ENCODE results near the gene CPPED1. TPM values are rescaled to one million over a fixed set of nuclear protein-coding genes. Genes with fewer than 3 reads are reported as not detected.

The CPPED1 gene
- total and polyA plus RNA-seq, 4 donors, result 8.8 to 13.3 (median 9.5) TPM

- Histone ChIP-seq H3K9me3 (ENCODE audit: control insufficient read depth, insufficient read depth, low read length) (no peaks in the 10 kb centered on the region), H3K27me3 (ENCODE audit: control insufficient read depth, insufficient read depth, low read length) (no peaks in the 10 kb centered on the region), H3K27ac (ENCODE audit: low read depth, low read length) (no peak overlapping the region), H3K36me3 (ENCODE audit: control insufficient read depth, insufficient read depth, low read length) (peaks cover 4% of the 10 kb centered on the region), H3K4me1 (ENCODE audit: control insufficient read depth, insufficient read depth, low read length) (peaks cover 2% of the 10 kb centered on the region), H3K4me3 (ENCODE audit: low read depth, low read length) (no peak overlapping the region)
- WGBS (ENCODE audit: insufficient coverage), result 97% methylated on average over 25 of the region's 31 CpGs
- DNase-seq (ENCODE audit: low read depth in 4 of 6, low spot score in 6 of 6), result no peak
Measured at GRCh38 chr16:12704492-12705111, 99.1 kb downstream of the CPPED1 start.

GRCh38 chr16:12703935-12704334, 99.8 kb downstream of the CPPED1 start:
- Histone ChIP-seq H3K36me3 (ENCODE audit: control insufficient read depth, insufficient read depth, low read length) (peaks cover 4% of the 10 kb centered on the region), H3K27ac (ENCODE audit: low read depth, low read length) (no peak overlapping the region), H3K27me3 (ENCODE audit: control insufficient read depth, insufficient read depth, low read length) (no peaks in the 10 kb centered on the region), H3K4me1 (ENCODE audit: control insufficient read depth, insufficient read depth, low read length) (peaks cover 2% of the 10 kb centered on the region), H3K9me3 (ENCODE audit: control insufficient read depth, insufficient read depth, low read length) (no peaks in the 10 kb centered on the region), H3K4me3 (ENCODE audit: low read depth, low read length) (no peak overlapping the region)
- WGBS (ENCODE audit: insufficient coverage), result 91% methylated on average over 5 of the region's 5 CpGs
- no peak for DNase-seq (ENCODE audit: low read depth in 4 of 6, low spot score in 6 of 6)

- no peak for DNase-seq (ENCODE audit: low read depth in 4 of 6, low spot score in 6 of 6)
- H3K27ac ChIP-seq (ENCODE audit: low read depth, low read length), result no peak overlapping the region
- H3K4me3 ChIP-seq (ENCODE audit: low read depth, low read length), result no peak overlapping the region
- H3K36me3 ChIP-seq (ENCODE audit: control insufficient read depth, insufficient read depth, low read length), result peaks cover 4% of the 10 kb centered on the region
- no peaks in the 10 kb centered on the region for H3K27me3 ChIP-seq (ENCODE audit: control insufficient read depth, insufficient read depth, low read length)
- peaks cover 2% of the 10 kb centered on the region for H3K4me1 ChIP-seq (ENCODE audit: control insufficient read depth, insufficient read depth, low read length)
- WGBS (ENCODE audit: insufficient coverage), result 92% methylated on average over 2 of the region's 3 CpGs
- H3K9me3 ChIP-seq (ENCODE audit: control insufficient read depth, insufficient read depth, low read length), result no peaks in the 10 kb centered on the region
Measured at GRCh38 chr16:12700161-12700560, 103.5 kb downstream of the CPPED1 start.

- H3K27ac ChIP-seq (ENCODE audit: low read depth, low read length), result no peak overlapping the region
- no peaks in the 10 kb centered on the region for H3K9me3 ChIP-seq (ENCODE audit: control insufficient read depth, insufficient read depth, low read length)
- 53% methylated on average over 3 of the region's 7 CpGs for WGBS (ENCODE audit: insufficient coverage)
- peak in 1 of 6 donors; percentile 55 for DNase-seq (ENCODE audit: low read depth in 4 of 6, low spot score in 6 of 6)
- peaks cover 2% of the 10 kb centered on the region for H3K4me1 ChIP-seq (ENCODE audit: control insufficient read depth, insufficient read depth, low read length)
- no peak overlapping the region for H3K4me3 ChIP-seq (ENCODE audit: low read depth, low read length)
- H3K27me3 ChIP-seq (ENCODE audit: control insufficient read depth, insufficient read depth, low read length), result no peaks in the 10 kb centered on the region
- H3K36me3 ChIP-seq (ENCODE audit: control insufficient read depth, insufficient read depth, low read length), result no peaks in the 10 kb centered on the region
Measured at GRCh38 chr16:12699161-12699560, 104.5 kb downstream of the CPPED1 start.

DNA sequence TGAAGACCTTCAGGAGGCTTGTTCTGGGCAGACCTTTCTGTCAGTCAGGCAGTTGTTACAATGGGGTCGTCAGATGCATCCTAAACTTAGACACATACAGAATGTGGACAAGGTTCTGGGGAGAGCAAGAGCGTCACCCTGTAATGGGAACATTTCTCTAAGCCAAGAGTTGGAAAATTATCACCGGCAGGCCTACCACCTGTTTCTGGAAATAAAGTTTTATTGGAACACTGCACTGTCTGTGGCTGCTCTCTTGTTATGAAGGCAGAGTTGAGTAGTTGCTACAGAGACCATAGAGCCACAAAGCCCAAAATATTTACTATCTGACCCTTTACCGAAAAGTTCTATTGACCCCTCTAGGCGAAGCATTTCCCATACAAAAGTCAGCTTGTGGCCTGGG, 106.2 kb downstream of the CPPED1 start:
- H3K4me3 ChIP-seq (ENCODE audit: low read depth, low read length), result no peak overlapping the region
- H3K4me1 ChIP-seq (ENCODE audit: control insufficient read depth, insufficient read depth, low read length), result peaks cover 2% of the 10 kb centered on the region
- no peaks in the 10 kb centered on the region for H3K9me3 ChIP-seq (ENCODE audit: control insufficient read depth, insufficient read depth, low read length)
- no peaks in the 10 kb centered on the region for H3K27me3 ChIP-seq (ENCODE audit: control insufficient read depth, insufficient read depth, low read length)
- no peak for DNase-seq (ENCODE audit: low read depth in 4 of 6, low spot score in 6 of 6)
- H3K27ac ChIP-seq (ENCODE audit: low read depth, low read length), result no peak overlapping the region
- H3K36me3 ChIP-seq (ENCODE audit: control insufficient read depth, insufficient read depth, low read length), result no peaks in the 10 kb centered on the region
- 67% methylated on average over 3 of the region's 5 CpGs for WGBS (ENCODE audit: insufficient coverage)

DNA sequence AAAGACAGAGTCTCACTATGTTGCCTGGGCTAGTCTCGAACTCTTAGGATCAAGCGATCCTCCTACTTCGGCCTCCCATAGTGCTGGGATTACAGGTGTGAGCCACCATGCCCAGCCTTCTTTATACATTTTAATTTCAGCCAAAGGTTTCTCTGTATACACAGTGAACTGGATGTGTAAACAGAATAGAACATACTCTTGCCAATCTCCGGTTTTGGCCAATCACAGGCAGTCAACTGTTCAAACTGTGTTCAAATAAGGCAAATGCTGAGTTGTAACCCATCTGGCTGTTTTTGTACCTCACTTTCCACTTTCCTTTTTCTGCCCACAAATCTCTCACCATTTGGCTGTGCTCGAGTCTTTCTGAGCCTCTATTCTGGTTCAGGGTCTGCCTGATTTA, 108.2 kb downstream of the CPPED1 start:
- Histone ChIP-seq H3K4me3 (ENCODE audit: low read depth, low read length) (no peak overlapping the region), H3K4me1 (ENCODE audit: control insufficient read depth, insufficient read depth, low read length) (peaks cover 2% of the 10 kb centered on the region), H3K27me3 (ENCODE audit: control insufficient read depth, insufficient read depth, low read length) (no peaks in the 10 kb centered on the region), H3K9me3 (ENCODE audit: control insufficient read depth, insufficient read depth, low read length) (no peaks in the 10 kb centered on the region), H3K36me3 (ENCODE audit: control insufficient read depth, insufficient read depth, low read length) (no peaks in the 10 kb centered on the region), H3K27ac (ENCODE audit: low read depth, low read length) (no peak overlapping the region)
- WGBS (ENCODE audit: insufficient coverage), result 89% methylated on average over 5 of the region's 5 CpGs
- no peak for DNase-seq (ENCODE audit: low read depth in 4 of 6, low spot score in 6 of 6)

- WGBS (ENCODE audit: insufficient coverage), result 94% methylated on average over 3 of the region's 5 CpGs
Measured at GRCh38 chr16:12690024-12690423, 113.7 kb downstream of the CPPED1 start.

GRCh38 chr16:12688951-12689850, 114.5 kb downstream of the CPPED1 start:
- 100% methylated on average over 1 of the region's 6 CpGs for WGBS (ENCODE audit: insufficient coverage)
- Histone ChIP-seq H3K27ac (ENCODE audit: low read depth, low read length) (no peak overlapping the region), H3K4me3 (ENCODE audit: low read depth, low read length) (no peak overlapping the region), H3K27me3 (ENCODE audit: control insufficient read depth, insufficient read depth, low read length) (no peaks in the 10 kb centered on the region), H3K4me1 (ENCODE audit: control insufficient read depth, insufficient read depth, low read length) (no peaks in the 10 kb centered on the region), H3K36me3 (ENCODE audit: control insufficient read depth, insufficient read depth, low read length) (no peaks in the 10 kb centered on the region), H3K9me3 (ENCODE audit: control insufficient read depth, insufficient read depth, low read length) (no peaks in the 10 kb centered on the region)
- DNase-seq (ENCODE audit: low read depth in 4 of 6, low spot score in 6 of 6), result no peak

More at GRCh38 chr16:12690024-12690423, 113.7 kb downstream of the CPPED1 start:
- Histone ChIP-seq H3K4me3 (ENCODE audit: low read depth, low read length) (no peak overlapping the region), H3K4me1 (ENCODE audit: control insufficient read depth, insufficient read depth, low read length) (no peaks in the 10 kb centered on the region), H3K27ac (ENCODE audit: low read depth, low read length) (no peak overlapping the region), H3K9me3 (ENCODE audit: control insufficient read depth, insufficient read depth, low read length) (no peaks in the 10 kb centered on the region), H3K27me3 (ENCODE audit: control insufficient read depth, insufficient read depth, low read length) (no peaks in the 10 kb centered on the region), H3K36me3 (ENCODE audit: control insufficient read depth, insufficient read depth, low read length) (no peaks in the 10 kb centered on the region)
- DNase-seq (ENCODE audit: low read depth in 4 of 6, low spot score in 6 of 6), result no peak

DNA sequence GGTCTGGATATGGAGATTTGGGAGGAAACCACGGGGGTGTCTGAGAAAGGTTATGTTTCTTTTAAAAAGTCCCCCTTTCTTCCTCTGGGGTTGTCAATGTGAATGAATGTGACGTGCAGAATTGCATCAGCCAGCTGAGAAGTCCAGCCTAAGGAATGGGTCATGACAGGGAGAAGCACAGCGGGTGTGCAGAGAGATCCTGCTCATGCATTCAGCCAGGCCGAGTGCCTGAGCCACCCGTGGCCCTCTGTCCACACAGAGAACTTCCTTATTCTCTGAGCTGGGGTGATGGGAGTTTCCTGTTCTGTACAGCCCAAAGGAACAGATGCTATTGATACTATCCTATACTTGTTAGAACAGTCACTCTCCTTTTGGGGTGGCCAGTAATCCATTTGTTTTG, 117.9 kb downstream of the CPPED1 start:
- no CpG with 5 or more reads among the region's 5 CpGs for WGBS (ENCODE audit: insufficient coverage)
- no peaks in the 10 kb centered on the region for H3K9me3 ChIP-seq (ENCODE audit: control insufficient read depth, insufficient read depth, low read length)
- no peak overlapping the region for H3K4me3 ChIP-seq (ENCODE audit: low read depth, low read length)
- H3K27me3 ChIP-seq (ENCODE audit: control insufficient read depth, insufficient read depth, low read length), result no peaks in the 10 kb centered on the region
- no peak for DNase-seq (ENCODE audit: low read depth in 4 of 6, low spot score in 6 of 6)
- no peak overlapping the region for H3K27ac ChIP-seq (ENCODE audit: low read depth, low read length)
- H3K4me1 ChIP-seq (ENCODE audit: control insufficient read depth, insufficient read depth, low read length), result no peaks in the 10 kb centered on the region
- H3K36me3 ChIP-seq (ENCODE audit: control insufficient read depth, insufficient read depth, low read length), result no peaks in the 10 kb centered on the region

Data from spinal cord (tissue), 10 donors.